GM21786 (cell line): ENCODE data around the gene TMEM229B.

Experiments used
- ATAC-seq: cut with Tn5 transposase; IDR thresholded peaks from one replicate; pipeline ENCODE4 v1.9.1; 2021; ENCODE audit not compliant: unreplicated experiment

The TMEM229B gene

DNA sequence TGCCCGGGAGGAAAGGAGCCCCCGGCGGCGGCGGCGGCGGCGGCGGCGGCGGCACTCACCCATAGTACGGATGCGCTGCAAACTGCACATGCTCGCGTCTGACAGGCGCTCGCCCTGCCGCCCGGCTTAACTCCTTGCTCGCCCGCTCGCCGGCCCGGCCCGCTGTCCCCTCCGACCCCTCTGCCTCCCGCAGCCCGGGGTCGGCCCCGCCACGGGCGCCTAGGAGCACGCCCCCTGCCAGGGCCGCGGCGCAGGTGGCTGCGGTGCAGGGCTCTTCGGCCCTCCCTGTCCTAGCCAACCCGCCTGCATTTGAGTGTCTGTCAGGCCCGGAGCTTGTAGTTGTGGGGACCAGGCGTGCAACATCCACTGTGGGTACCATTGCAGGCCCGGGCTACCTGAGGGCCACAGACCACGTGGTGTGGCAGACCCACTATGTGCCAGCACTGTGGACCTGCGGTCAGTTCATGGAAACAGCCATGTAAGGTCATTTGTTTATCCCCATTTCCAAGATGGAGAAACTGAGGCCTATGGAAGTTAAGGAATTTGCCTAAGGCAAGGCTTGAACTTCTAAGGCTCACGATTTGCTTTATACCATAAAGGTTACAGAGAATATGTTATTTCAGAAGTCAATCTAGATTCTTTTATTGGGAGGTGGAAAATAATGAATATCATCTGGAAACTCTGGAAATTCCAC lies 27.0 kb upstream of the TMEM229B start:
- no peak for ATAC-seq

DNA sequence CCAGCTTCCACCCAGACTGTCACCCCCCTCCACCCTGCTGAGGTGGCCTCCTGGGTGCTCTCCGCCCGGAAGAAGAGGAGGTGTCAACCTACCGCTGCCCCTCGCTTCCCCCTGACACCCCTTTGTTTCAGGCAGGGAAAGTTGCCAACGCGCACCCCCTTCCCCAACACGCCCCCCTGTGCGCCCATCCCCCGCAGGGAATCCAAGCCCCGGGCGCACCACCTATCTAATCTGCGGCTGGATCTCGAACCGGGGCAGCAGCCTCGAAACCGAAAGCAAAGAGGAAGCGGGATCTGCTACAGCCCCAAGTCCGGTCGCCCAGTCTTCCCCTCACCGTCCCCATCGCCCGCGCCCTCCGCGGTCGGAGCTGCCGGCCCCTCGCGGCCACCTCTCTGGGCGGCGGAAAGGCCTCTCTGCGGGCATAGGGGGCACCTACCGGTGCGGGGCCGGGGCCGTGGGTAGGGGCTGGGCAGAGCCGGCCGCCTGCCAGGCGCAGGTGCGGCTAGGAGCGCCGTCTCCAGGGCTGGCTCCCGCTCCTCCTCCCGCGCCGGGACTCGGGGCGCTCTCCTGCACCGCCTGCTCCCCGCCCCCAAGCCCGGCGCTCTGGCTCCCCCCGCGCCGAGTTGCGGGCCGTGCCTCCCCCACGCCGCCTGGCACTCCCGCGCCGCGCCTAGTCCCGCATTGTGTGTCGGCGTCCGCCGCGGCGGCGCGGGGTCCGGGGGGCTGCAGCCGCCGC lies 26.3 kb upstream of the TMEM229B start:
- ATAC-seq, result no peak

- no peak for ATAC-seq
These were observed 25.7 kb upstream of the TMEM229B start for GRCh38 chr14:67514203-67514607.

DNA sequence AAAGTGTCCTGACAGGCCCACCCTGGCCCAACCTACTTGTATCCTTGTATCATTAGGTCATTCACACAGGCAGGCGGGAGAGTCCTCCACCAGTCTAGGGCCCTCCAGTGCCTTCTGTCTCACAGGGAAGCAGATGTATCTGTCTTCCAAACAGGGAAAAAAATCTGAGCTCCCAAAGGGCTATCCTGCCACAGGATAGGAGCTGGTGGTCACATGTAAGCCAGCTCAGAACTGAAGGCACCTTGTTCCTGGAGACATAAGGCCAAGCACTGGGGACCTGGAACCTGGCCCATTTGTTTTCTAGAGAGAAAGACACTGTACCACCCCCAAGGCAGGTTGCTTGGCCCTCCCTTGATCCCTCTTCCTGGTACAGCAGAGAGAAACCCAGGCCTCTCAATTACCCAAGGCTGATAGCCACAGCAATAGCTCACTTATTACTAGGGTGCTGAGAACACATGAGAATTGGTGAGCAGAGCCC lies 25.1 kb upstream of the TMEM229B start:
- no peak for ATAC-seq

DNA sequence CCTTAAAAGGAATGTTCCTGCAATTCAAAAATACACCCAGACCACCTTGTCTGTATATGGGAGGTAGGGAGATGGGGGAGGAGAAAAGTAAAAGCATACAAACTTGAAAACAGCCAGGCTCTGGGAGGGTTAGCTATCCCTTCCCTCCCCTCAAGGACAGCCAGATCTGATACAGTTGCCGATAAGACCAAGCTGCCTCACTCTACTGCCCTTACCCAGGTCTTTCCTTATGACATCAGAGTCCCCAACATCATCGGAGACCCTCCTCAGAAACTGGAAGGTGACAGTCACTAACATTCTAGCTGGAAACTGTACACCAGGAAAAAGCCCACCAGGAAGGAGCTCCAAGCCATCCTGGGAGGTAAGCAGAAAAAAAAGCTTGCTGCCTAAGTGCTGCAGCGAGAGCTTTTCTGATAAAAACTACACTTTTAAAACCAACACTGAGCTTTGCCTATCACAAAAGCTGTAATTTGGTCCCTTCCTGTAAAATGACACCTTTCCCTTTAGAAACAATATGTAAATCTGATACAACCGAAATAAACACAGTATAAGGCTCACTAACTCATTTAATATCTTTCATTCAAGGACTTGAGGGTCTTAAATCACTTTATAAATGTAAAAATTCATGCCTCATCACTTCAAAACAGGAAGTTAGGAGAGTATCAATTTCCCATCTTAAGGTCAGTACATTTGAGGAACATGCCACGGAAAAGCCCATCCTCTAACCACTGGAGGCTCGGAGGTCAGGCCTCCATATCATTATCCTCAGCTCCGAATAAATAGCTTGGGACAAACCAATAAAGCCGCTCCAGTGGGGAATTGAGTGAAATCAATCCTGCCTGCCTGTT lies 24.2 kb upstream of the TMEM229B start:
- ATAC-seq, result no peak

DNA sequence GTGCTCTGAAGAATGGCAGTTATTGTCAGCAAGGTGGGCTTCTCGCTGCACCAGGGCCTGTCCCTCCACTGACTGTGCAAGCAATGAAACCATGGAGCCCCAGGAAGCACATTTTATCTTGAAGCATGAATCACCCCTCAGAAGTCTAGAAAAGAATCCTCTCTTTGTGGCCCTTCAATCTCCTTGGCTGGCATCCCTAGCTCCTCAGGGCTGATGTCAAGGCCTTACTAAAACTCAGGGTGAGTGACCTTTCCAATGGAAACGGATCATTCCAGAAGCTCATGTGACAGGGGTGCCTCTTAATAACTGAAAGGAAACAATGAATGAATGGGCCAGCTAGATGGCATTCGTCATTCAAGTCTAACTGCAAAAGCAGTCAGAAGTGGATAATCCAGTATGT lies 22.3 kb upstream of the TMEM229B start:
- ATAC-seq, result no peak

- ATAC-seq, result no peak
These were observed 21.6 kb upstream of the TMEM229B start for GRCh38 chr14:67510121-67510520.

- ATAC-seq, result no peak
These were observed 20.4 kb upstream of the TMEM229B start for GRCh38 chr14:67508956-67509355.

GRCh38 chr14:67505254-67505653 lies 16.7 kb upstream of the TMEM229B start:
- no peak for ATAC-seq

DNA sequence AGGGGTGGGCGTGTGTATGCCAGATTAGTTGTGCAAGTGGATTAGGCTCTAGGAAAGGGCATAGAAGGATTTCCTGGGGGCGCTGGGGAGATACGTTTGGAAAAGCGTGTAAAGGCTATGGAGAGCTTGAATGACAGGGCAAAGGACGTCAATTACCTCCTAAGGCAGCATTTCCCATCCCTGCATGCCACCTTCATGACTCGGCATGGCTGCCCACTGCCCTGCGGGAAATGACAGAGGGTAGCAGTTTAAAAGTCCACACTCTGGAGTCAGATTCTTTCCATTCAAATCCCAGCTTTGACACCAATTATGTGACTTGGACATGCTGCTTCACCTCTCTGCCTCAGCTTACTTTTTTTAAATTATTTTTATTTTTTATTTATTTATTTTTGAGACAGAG lies 14.8 kb upstream of the TMEM229B start:
- no peak for ATAC-seq

DNA sequence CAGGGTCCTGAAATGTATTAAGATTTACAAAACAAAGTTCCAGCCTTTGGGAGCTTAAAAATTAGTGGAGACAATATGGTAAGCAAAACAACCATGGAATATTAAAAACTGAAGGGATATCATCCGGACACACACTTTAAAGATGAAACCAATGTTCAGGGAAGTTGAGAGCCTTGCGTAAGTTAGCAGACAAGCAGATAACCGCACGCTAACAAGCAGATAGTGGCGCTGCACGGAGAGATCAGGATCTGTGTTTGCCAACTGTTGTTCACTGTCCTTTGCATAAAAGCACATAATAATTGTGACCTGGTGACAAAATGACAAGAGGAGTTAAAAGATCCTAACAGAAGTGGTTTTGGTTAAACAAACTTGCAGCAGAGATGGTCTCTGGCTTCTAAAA lies 14.3 kb upstream of the TMEM229B start:
- ATAC-seq, result no peak

- ATAC-seq, result no peak
These were observed 13.1 kb upstream of the TMEM229B start for GRCh38 chr14:67501670-67502069.

DNA sequence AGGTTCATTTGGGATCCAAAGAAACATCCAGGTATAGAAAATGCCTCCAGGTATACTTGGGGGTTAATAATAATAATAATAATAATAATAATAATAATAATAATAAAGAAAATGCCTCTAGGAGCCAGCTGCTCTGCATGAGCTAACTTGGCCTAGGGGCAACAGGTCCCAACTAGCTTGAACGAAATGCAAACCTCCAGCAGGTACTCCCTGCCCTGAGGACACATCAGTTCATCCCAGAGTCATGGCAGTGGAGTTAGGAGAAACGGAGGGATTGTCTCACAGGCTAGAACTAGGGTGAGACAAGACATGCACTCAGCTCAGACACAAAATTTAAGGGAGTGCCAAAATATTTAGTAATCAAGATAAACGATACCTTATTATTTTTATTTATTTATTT lies 12.5 kb upstream of the TMEM229B start:
- ATAC-seq, result no peak

DNA sequence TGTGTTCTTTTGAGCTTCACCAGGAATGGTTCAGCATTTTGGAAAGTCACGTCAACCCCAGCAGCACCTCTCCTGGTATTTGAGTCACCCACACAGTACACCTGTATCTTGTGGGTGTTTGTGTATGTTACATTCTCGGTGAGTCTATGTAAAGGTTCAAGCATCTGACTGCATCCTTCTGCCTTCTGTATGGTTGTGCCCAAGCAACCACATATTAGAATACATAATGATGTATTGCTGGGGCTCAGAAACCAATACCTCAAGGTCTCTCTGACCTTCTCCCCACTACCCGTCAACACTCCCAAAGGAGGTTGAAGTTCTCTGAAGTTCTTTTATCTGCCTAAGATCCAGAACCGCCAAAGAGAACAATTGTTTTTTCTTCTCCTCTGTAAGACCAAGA lies 9.2 kb upstream of the TMEM229B start:
- ATAC-seq, result no peak

- no peak for ATAC-seq
These were observed 8.7 kb upstream of the TMEM229B start for GRCh38 chr14:67497216-67497615.

DNA sequence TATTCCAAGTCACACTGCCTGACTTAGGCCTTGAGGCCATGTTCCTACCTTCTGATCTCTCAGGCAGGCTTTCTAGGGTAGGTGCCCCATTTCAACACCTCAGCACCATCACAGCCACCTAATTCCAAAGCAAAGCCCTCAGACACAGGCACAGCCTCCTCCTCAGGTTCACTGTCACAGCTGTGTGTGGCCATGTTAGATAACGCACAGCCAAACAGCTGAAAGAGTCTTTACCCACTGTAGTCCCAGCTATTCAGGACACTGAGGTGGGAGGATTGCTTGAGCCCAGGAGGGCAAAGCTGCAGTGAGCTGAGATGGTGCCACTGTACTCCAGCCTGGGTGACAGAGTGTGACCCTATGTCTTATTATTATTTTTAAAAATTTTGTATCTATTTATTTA lies 7.3 kb upstream of the TMEM229B start:
- ATAC-seq, result no peak

DNA sequence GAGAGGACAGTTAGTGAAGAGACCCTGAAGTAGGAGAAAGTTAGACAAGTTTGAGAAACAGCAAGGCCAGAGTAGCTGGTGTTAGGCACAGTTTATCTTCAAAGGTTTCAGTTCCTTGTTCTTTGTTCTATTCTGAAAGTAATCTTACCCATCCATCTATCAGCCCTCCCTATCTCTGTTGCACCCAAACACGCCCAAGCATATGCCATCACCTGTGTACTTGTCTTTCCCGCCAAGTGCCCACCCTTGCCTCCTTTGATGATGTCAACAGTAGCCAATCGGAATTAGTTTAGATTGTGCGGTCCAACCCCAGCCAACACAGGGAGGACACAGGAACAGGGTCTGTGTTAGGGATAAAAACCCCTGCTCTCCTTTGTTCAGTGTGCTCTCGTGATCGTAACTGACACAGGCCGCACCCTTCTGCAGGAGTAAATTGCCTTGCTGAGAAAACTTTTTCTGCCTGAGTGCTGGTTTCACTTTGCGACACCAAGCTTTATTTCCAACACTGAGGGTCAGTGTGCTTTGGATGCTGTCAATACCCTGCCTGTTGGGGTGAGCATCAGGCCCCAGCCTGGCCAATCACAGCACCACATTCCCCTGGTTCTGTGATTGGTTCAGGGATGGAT lies 4.7 kb upstream of the TMEM229B start:
- peak; percentile 31 for ATAC-seq

- no peak for ATAC-seq
These were observed 4.0 kb upstream of the TMEM229B start for GRCh38 chr14:67492538-67492937.

GRCh38 chr14:67491741-67492507 lies 3.4 kb upstream of the TMEM229B start:
- no peak for ATAC-seq

- no peak for ATAC-seq
These were observed 2.8 kb upstream of the TMEM229B start for GRCh38 chr14:67491285-67491684.
